SKM-1 (cell line): Measurements from ENCODE around the gene CLASRP.
"Not testable (repeated sequence)": the region's sequence is repeated elsewhere in the genome, so short reads cannot be mapped to it uniquely, and the experiment has no call there.

Source experiments
- DNase-seq: peaks from one replicate; lab custom pipeline; 2025; ENCODE audit not compliant: unreplicated experiment; lab: John Stamatoyannopoulos, UW

Gene CLASRP

DNA sequence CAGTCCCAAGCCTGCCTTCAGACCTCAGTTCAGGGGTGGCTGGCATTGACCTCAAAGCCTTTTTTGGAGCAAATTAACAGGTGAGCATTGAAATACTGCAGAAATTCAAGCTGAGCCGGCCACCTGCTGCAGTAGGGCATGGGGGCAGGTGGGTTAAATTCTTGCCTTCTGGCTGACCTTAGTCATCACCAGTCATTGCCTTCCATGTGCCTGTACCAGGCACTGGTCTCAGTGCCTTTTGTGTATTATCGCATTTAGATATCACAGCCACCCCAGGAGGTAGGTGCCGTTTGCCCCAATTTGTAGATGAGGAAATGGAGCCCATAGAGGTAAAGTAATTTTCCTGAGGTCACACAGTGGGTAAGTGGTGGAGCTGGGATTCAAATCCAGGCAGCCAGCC, 61.4 kb downstream of the CLASRP start:
- DNase-seq, result no peak

DNA sequence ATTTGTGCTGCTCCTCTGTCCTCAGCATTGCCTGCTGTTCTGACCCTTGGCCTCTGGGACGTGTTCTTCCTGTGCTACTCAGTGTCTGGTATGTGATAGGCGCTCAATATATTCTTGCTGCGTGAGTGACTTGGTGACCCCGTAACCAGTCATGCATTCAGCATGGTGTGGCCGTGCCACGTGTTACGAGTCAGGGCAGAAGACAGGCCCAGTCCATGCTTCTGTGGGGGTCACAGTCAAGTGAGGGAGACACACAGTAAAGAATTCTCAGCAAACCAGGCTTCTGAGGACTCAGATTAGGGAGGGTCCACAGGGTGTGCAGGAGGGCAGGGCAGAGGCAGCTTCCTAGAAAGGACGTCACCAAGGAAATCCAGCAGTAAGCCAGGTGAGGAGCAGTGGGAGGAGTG, 62.0 kb downstream of the CLASRP start:
- no peak for DNase-seq

DNA sequence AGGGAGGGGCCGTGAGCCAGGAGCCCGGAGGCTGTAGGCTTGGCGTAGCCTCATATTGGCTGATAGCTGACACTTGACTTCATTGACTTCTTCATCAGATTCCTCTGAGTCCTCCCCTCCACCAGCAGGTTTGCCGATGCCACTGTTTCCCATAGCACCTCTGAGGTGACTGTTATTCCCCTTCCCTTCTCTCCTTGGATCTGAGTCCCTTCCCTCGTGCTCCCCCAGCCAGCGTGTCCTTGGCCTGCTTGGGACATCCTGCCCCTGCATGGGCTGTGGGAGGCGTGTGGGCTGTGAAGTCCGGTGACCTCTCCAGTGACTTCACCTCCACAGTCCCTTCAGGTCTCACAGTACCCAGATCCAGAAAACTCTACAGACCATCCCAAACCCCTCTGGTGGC, 63.0 kb downstream of the CLASRP start:
- no peak for DNase-seq

DNA sequence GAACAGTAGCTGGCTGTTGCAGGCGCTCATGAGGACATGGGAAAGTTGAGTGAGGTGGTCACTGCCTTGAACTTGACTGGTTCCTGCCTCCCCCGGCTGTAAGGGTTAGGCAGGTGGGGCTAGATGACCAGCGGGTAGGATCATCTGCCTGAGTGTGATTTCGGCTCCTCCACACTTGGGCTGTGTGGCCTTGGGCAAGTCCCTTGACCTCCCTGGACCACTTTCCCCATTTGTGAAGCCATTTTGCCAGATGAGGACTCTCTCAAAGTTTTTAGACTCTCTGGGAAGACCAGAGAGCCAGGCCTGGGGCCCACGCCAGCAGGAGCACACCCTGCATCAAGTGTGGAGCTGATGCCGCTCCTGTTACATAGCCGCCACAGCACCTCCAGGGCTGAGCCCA, 63.6 kb downstream of the CLASRP start:
- DNase-seq, result no peak

DNA sequence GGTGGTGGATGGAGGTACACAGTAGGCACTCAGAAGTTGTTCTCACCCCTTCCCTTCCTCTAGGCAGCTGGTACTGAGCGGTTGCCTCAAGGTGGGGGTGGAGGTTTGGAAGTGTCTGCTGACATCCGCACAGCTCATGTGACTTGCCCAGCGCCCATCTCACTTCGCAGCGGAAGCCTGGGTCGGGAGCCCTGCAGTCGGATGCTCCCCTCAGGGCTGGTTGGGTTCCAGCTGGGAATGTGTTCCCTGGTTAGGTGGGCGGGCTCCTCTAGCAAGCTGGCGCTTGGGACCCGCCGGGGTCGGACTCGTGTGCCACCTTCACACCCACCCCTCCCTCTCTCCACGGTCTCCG, 64.3 kb downstream of the CLASRP start:
- DNase-seq, result no peak

DNA sequence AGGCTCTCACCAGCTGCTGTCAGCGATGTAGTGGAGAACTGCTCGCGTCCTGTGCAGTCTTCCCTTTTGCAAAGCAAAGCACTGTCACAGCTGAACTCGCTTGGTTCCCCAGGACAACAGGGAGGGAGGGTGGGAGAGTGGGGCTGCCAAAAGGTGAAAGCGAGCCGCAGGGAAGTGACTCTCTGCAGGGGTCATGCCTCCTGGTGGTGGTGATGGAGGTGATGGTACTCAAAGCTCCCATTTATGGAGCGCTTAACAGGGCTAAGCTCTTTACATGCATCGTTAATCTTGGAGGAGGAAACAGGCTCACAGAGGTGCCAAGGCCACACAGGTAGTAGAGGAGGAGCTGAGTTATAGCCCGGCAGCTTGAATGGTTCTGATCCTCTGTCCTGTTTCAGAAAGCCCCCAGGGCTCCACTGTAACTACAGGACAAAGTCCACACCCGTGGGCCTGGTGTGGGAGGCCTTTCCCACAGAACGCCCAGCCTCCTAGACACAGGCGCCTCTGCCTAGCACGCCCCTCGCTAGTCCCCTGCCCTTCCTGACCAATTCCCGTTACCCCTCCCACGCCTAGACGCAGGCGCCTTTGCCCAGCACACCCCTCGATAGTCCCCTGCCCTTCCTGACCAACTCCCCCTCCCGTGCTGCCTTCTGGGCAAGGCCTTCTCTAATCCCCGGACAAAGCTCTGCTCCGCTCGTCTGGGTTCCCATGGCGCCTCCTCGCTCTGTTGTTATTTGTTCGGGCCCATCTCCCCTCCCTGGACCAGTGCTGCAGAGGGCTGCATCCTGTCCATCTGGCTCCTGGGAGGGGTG, 64.9 kb downstream of the CLASRP start:
- DNase-seq, result no peak

DNA sequence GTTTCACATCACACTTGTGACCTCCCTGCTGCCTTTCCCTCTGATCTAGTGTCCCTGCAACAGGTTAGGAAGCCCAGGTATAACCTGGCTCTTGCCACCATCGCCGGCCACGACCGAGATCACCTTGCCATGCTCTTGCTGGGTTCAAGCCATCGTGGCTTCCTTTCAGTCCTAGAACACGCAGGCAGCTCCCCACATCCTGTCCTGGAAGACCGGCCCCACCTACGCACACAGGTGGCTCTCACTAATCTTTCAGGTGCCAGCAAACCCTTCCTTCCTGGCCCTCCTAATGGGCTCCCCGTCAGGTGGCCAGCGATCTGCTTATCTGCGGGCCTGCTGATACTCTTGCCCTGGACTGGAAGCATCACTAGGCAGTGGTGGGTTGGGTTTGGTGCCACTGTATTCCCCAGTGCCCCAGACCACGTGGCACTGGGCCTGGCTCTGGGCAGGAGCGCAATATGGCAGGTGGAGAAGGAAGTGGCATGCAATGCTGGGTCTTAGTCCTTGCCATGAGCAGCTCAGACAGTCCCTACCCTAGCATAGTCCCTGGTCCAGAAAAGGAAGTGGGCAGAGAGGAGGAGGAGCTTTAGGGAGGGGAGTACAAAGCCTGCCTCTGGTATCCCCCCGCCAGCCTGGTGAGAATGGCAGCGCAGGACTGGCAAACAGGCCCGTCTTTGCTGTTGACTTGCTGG, 66.0 kb downstream of the CLASRP start:
- DNase-seq, result no peak

DNA sequence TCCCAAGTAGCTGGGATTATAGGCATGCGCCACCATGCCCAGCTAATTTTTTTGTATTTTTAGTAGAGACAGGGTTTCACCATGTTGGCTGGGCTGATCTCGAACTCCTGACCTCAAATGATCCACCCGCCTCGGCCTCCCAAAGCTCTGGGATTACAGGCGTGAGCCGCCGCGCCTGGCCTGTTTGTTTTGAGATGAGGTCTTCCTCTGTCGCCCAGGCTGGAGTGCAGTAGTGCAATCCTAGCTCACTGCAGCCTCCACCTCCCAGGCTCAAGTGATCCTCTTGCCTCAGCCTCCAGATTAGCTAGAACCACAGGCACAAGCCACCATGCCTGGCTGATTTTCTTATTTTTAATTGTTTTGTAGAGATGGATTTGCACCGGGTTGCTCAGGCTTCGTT, 67.5 kb downstream of the CLASRP start:
- DNase-seq, result not testable (repeated sequence)

DNA sequence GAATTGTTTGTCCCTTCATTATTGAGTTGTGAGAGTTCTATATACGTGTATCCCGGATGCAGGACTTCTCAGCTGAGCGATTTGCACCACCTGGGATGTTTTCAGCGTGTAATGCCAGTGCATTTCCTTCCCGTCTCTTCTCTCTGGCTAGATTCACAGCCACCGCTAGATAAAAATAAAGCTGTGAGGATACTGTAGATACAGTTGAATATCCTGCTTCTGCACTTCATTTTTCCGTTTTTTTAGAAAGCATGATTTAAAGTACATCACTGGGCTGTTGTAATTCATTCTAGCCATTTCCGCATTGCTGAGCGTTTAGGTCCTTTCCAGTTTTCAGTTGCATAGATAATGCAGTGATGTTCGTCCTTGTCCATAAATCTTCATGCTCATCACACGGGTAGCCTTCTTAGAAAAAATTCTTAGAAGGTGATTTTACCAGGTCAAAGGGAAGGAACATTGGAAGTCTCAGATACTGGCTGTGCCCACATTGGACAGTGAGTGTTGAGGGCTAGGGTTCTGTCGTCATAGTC, 68.8 kb downstream of the CLASRP start:
- no peak for DNase-seq

DNA sequence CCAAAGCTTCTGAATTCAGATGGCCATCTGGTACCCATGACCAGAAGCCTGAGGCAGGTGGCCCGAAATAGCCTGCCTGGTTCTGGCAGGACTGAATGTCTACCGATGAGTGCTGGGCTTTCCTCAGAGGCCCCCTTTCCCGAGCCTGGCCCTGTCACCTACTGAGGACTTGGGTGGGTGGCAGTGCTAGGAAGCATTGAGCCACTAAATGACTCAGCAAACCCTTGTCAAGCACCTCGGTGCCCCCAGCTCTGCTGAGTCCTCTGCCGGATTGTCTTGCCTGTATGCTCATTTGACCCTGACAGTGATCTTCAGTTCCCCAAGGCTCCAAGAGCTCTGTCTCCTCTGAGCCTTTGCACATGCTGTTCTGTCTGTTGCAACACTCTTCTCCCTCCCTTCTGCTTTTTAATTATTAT, 72.0 kb downstream of the CLASRP start:
- DNase-seq, result no peak

DNA sequence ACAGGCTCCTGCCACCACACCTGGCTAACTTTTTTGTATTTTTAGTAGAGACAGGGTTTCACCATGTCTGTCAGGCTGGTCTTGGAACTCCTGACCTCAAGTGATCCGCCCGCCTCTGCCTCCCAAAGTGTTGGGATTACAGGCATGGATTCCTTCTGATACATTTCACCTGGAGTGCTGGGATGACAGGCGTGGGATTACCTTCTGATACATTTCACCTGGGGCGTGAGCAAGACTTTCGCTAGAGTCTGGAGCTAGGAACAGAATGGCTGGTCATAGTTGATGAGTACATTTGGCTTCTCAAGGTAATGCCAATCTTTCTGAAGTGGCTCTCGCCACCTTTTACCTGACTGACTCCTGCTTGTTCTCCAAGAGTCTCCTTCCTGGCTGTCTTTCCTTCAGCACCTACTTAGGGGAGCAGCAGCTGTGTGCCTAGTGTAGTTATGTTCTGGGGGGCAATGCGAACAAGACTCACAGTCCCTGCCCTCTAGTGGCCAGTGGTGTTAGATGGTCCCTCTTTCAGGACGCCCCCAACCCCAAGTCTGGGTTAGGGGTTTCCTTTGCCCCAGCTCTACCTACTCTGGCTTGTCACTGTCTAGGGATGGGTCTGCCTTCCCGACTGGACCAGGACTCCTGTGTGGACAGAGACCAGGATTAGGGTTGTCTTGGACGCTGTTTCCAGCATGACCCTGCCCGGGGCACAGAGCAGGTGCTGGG, 73.4 kb downstream of the CLASRP start:
- no peak for DNase-seq

DNA sequence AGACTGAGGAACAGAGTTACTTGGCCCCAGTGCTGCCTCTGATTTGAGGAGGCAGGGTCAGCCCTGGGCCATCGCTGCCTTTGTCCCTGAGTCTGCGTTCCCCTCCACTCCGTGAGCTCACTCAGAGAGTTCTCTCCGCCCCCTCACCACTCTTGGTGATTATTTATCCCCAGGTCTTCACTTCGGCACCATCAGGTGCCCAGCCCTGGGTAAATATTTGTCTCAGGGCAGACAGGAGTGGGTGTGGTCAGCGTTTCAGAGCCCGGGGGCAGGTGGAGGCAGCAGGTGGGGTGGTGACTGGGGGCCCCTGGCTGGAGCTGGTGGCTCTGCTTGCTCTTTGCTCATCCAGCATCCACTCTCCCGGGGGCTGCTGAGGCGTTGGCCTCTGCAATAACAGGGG, 74.8 kb downstream of the CLASRP start:
- DNase-seq, result no peak

DNA sequence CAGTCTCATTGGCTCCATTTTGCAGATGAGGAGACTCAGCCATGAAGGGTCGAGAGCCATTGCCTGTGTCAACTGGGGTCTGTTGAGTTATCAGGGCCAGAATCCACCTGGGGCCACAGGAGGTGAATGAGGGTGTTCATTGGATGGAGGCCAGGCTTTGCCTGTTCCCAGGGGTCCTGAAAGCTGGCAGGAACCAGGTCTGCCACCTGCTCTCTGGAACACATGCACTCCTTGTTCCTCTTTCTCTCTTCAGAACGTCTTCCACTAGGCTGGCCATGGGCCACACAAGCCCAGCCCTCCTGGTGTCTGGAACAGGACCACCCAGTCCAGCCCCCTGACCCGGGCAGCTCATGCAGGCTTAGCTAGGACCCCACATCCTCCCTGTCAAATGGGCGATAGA, 75.3 kb downstream of the CLASRP start:
- DNase-seq, result no peak

DNA sequence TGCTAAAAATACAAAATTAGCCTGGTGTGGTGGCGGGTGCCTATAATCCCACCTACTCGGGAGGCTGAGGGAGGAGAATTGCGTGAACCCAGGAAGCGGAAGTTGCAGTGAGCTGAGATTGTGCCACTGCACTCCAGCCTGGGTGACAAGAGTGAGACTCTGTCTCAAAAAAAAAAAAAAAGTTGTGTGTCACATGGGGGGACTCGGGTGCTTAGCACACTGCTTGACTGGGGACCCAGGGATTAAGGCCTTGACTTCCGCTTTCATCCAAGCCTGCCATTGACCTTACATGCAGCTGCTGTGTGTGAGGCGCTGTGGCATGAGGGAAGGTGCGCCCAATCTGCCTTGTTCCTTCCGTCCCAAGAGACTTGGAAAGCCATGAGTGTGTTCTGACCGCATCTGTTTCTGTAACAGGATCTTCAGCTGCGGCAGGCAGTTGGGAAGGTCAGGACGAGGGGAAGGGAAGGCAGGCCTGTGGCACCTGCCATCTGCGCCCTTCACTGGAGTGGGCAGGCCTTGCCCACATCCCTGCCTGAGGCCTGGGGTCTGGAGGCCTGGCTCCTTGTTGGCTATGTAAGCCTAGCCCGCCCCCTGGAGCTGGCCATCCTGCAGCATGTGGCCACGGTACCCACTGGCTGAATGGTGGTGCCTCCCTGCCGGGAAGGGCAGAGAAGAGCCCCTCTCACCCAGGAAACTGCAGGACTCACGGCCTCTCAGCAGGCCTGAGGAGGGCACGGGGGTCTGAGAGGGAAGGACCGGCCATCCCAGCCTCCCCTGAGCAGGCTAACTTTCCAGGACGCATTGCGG, 77.2 kb downstream of the CLASRP start:
- no peak for DNase-seq

DNA sequence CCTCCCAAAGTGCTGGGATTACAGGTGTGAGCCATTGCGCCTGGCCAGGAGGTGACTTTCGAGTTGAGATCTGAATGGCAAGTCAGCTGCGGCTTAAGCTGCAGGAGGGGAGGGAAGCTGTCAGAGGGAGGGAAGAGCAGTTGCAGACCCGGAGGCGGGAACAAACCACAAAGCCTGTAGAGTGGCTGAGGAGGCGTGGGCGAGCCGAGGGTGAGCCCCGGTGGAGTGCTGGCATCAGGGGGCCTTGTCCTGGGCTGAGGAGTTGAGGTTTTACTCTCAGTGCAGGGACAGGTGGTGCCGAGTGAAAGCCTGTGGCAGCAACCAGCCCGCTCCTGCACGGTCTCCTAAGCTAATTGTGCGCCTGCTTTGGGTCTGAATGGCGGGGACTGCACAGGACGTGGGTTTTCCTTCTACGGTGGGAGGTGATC, 78.3 kb downstream of the CLASRP start:
- DNase-seq, result no peak

DNA sequence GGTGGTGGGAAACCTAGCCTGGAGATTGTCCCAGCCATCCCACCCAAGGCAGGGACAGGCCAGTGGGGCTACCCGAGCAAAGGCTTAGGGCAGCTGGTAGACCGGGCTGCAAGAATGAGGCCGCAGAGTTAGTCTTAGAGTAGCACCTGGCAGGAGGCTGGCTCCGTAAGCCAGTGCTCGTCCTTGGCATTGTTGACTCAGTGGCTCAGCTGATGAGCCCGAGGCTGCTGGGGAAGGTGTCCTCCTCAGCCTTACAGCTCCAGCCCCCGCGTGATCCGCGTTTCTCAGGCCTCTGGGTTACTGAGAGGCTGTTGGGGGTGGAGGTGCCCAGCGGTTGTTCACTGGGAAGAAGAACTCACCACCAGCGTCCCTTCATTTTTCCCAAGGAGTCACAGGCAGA, 78.8 kb downstream of the CLASRP start:
- DNase-seq, result no peak

DNA sequence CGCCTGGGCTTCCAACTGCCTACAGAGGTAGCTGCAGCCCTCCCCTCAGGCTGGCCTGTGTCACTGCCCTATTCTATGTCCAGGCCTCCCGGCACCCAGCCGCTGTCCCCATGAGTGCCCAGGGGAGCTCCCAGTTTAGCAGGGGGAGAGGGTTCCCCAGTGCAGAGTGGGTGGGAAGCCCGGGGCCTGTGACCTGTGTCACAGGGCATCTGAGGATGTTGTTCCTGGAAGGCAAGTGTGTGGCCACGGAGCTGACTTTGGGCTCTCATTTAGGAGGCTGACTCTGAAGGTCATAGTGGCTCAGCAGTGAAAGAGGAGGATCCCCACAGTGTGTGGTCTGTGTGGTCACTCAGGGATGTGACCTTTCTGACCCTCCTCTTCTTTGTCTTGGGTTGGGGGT, 79.3 kb downstream of the CLASRP start:
- DNase-seq, result no peak

DNA sequence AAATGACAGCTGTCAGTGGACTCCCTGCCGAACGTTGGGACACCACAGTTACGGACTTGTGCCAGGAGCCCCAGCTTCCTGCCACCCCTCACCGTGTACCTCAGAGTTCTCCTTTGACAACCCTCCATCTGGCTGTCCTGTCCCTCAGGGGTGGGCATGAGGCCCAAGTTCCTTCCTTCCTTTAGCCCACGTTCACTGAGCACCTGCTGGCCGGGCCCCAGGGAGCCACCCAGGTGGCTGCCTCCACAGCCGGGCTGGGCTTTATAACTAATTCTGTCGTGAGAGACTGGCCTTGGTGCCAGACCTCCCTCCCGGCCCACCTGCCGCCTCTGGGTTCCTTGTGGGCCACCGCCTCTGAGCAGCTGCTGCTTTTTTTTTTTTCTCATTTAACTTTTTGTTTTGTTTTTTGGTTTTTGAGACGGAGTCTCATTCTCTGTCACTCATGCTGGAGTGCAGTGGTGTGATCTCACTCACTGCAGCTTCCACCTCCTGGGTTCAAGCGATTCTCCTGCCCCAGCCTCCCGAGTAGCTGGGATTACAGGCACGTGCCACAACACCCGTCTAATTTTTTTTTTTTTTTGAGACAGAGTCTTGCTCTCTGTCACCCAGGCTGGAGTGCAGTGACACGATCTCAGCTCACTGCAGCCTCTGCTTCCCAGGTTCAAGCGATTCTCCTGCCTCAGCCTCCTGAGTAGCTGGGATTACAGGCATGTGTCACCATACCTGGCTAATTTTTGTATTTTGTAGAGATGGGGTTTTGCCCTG, 79.9 kb downstream of the CLASRP start:
- DNase-seq, result not testable (repeated sequence)

DNA sequence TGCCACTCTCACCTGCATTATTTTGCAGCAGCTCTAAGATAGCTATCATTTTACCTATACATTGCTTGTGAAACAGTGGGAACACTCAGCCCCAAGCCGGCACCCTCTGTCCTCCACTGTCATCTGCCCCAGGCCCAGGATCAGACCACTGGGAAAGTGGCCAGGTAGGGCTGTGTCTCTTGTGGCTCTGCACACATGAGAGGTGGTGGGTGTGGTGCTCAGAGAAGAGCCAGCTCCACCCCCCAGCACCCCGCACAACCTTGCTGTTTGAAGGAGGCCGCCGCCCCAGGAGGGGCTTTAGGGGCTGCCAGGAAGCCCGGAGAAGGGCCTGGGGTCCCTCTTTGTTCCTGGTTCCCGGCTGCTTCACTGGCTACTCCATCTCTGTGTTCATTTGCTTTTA, 80.7 kb downstream of the CLASRP start:
- DNase-seq, result no peak
